H1 (cell line): ENCODE measurements around the gene PAX7. TPM values are rescaled to one million over a fixed set of nuclear protein-coding genes. Genes with fewer than 3 reads are reported as not detected.

Experiments used
- CTCF ChIA-PET: fragments of 300-600 bp; sonication (Branson Sonifier 250); formaldehyde crosslinking; loops from one replicate; lab custom pipeline; 2021; ENCODE audit not compliant: partially characterized antibody; lab: Charles Lee
- POLR2A ChIA-PET: fragments of 300-600 bp; sonication (Branson Sonifier 250); formaldehyde crosslinking; loops from one replicate; lab custom pipeline; 2021; ENCODE audit warnings: inconsistent platforms; ENCODE audit not compliant: partially characterized antibody; lab: Charles Lee
- DNase-seq, 2 experiments: peaks; one replicate each; pipeline versions ENCODE4 v3.0.0 to v3.0.0-alpha.2; 2010 to 2022; ENCODE audit warnings: low spot score in 2 of 2, low read depth in 1 of 2, mixed read lengths in 1 of 2
- FAIRE-seq: peaks from 2 replicates; lab custom pipeline; 2011; peaks lifted over from hg19 to GRCh38; lab: Jason Lieb, UNC
- H2AFZ ChIP-seq: 2 replicates; pipeline ENCODE4 v1.8.1; 2012; ENCODE audit warnings: low read length, inconsistent platforms
- H2AK5ac ChIP-seq: 2 replicates; pipeline ENCODE4 v1.6.1; 2013; ENCODE audit warnings: low read depth, low read length
- H2BK120ac ChIP-seq: replicated peaks from 2 replicates; pipeline ENCODE3; 2013; ENCODE audit warnings: low read depth, low read length, inconsistent platforms
- H2BK12ac ChIP-seq: 2 replicates; pipeline ENCODE4 v1.6.1; 2013; ENCODE audit warnings: low read depth, low read length
- H2BK15ac ChIP-seq: 2 replicates; pipeline ENCODE4 v1.6.1; 2013; ENCODE audit warnings: low read length
- H2BK20ac ChIP-seq: 2 replicates; pipeline ENCODE4 v1.6.1; 2013; ENCODE audit warnings: low read length
- H2BK5ac ChIP-seq: 2 replicates; pipeline ENCODE4 v1.6.1; 2013; ENCODE audit warnings: low read depth, low read length
- H3K14ac ChIP-seq: 2 replicates; pipeline ENCODE4 v1.6.1; 2013; ENCODE audit warnings: inconsistent platforms; ENCODE audit not compliant: insufficient read length
- H3K18ac ChIP-seq: 2 replicates; pipeline ENCODE4 v1.6.1; 2013; ENCODE audit warnings: low read length; ENCODE audit errors: extremely low read depth
- H3K23ac ChIP-seq: 2 replicates; pipeline ENCODE4 v1.6.1; 2013; ENCODE audit warnings: inconsistent platforms; ENCODE audit not compliant: insufficient read length
- H3K23me2 ChIP-seq: 2 replicates; pipeline ENCODE4 v1.6.1; 2013; ENCODE audit warnings: low read depth, low read length
- H3K27ac ChIP-seq: 2 replicates; pipeline ENCODE4 v1.6.1; 2011; ENCODE audit warnings: low read depth, low read length, inconsistent platforms
- H3K27me3 ChIP-seq, 4 experiments: replicated peaks in 1 of 4; 1 replicate in 1 of 4; 2 replicates in 3 of 4; pipeline versions ENCODE4 v1.6.1 to v1.8.1; 2011 to 2013; ENCODE audit warnings: low read length in 3 of 4, mild to moderate bottlenecking in 3 of 4, inconsistent platforms in 2 of 4, mixed read lengths in 2 of 4, moderate library complexity in 1 of 4; ENCODE audit not compliant: control insufficient read depth in 3 of 4, insufficient read depth in 3 of 4; ENCODE audit errors: extremely low read depth in 1 of 4
- H3K36me3 ChIP-seq, 4 experiments: 2 replicates each; pipeline versions ENCODE4 v1.6.1 to v1.8.1; 2011 to 2013; ENCODE audit warnings: mild to moderate bottlenecking in 4 of 4, low read length in 3 of 4, moderate library complexity in 2 of 4, control low read depth in 1 of 4, inconsistent platforms in 1 of 4; ENCODE audit not compliant: insufficient read depth in 4 of 4, control insufficient read depth in 2 of 4
- H3K4ac ChIP-seq: replicated peaks from 2 replicates; pipeline ENCODE3; 2013; ENCODE audit warnings: low read length, low read depth, mixed read lengths, inconsistent platforms; ENCODE audit not compliant: insufficient read length
- H3K4me1 ChIP-seq, 4 experiments: replicated peaks in 1 of 4; 1 replicate in 1 of 4; 2 replicates in 3 of 4; pipeline versions ENCODE4 v1.6.1 to v1.8.1; 2011 to 2013; ENCODE audit warnings: low read length in 3 of 4, inconsistent platforms in 2 of 4, mixed read lengths in 1 of 4; ENCODE audit not compliant: insufficient read depth in 4 of 4, control insufficient read depth in 3 of 4
- H3K4me2 ChIP-seq, 2 experiments: 2 replicates each; pipeline versions ENCODE4 v1.6.1 to v1.8.1; 2011 to 2013; ENCODE audit warnings: low read depth in 2 of 2, low read length in 2 of 2, control low read depth in 1 of 2, inconsistent platforms in 1 of 2, mild to moderate bottlenecking in 1 of 2; ENCODE audit not compliant: insufficient read depth in 1 of 2
- H3K4me3 ChIP-seq, 4 experiments: fragments of 200-600, 300-600 bp in 1 of 4; sonication (generic), shearing (Covaris generic), sonication (Bioruptor Twin) in 1 of 4; 2 replicates each; pipeline versions ENCODE4 v1.5.1 to v1.8.1; 2011 to 2016; ENCODE audit warnings: low read length in 4 of 4, low read depth in 3 of 4, control low read depth in 2 of 4, inconsistent platforms in 2 of 4, mild to moderate bottlenecking in 2 of 4, mixed read lengths in 1 of 4, moderate library complexity in 1 of 4; ENCODE audit not compliant: insufficient read depth in 2 of 4; ENCODE audit errors: extremely low read depth in 1 of 4
- H3K56ac ChIP-seq: replicated peaks from 2 replicates; pipeline ENCODE3; 2013; ENCODE audit warnings: low read depth, mild to moderate bottlenecking, mixed read lengths, low read length, inconsistent platforms; ENCODE audit not compliant: insufficient read length
- H3K79me1 ChIP-seq: 2 replicates; pipeline ENCODE4 v1.6.1; 2013; ENCODE audit warnings: low read depth, low read length, control low read depth
- H3K79me2 ChIP-seq, 2 experiments: 2 replicates each; pipeline versions ENCODE4 v1.6.1 to v1.8.1; 2012 to 2013; ENCODE audit warnings: low read length in 2 of 2, mild to moderate bottlenecking in 2 of 2, inconsistent platforms in 1 of 2; ENCODE audit not compliant: insufficient read depth in 2 of 2, control insufficient read depth in 1 of 2
- H3K9ac ChIP-seq, 4 experiments: replicated peaks in 1 of 4; 1 replicate in 1 of 4; 2 replicates in 3 of 4; pipeline versions ENCODE4 v1.6.1 to v1.8.1; 2011 to 2013; ENCODE audit warnings: low read depth in 3 of 4, low read length in 3 of 4, control low read depth in 2 of 4, mild to moderate bottlenecking in 2 of 4, moderate library complexity in 2 of 4, inconsistent platforms in 1 of 4; ENCODE audit errors: extremely low read depth in 1 of 4
- H3K9me3 ChIP-seq, 2 experiments: 2 replicates each; pipeline versions ENCODE4 v1.6.1 to v1.8.1; 2012 to 2013; ENCODE audit warnings: mild to moderate bottlenecking in 2 of 2, moderate library complexity in 2 of 2, control low read depth in 1 of 2, inconsistent platforms in 1 of 2, low read depth in 1 of 2, low read length in 1 of 2, mixed read lengths in 1 of 2; ENCODE audit not compliant: insufficient read depth in 2 of 2
- H4K20me1 ChIP-seq, 2 experiments: replicated peaks in 1 of 2; 2 replicates each; pipeline versions ENCODE3 to v1.8.1; 2011 to 2013; ENCODE audit warnings: inconsistent platforms in 2 of 2, low read length in 2 of 2, mild to moderate bottlenecking in 1 of 2; ENCODE audit not compliant: insufficient read depth in 2 of 2, control insufficient read depth in 1 of 2
- H4K5ac ChIP-seq: 2 replicates; pipeline ENCODE4 v1.6.1; 2013; ENCODE audit warnings: low read length, low read depth, mixed read lengths, inconsistent platforms; ENCODE audit not compliant: insufficient read length
- H4K8ac ChIP-seq: 2 replicates; pipeline ENCODE4 v1.8.0; 2013; ENCODE audit warnings: mild to moderate bottlenecking, moderate library complexity, low read length, inconsistent platforms; ENCODE audit not compliant: insufficient read depth; ENCODE audit errors: extremely low read depth
- H4K91ac ChIP-seq: replicated peaks from 2 replicates; pipeline ENCODE3; 2013; ENCODE audit warnings: low read length, mixed read lengths, inconsistent platforms; ENCODE audit not compliant: insufficient read length
- ASH2L ChIP-seq: fragments of 200-600, 300-600 bp; sonication (generic); IDR thresholded peaks from one replicate; pipeline ENCODE4 v1.7.1; 2017; ENCODE audit warnings: low read length
- CHD1 ChIP-seq: IDR thresholded peaks from 2 replicates; pipeline ENCODE4 v1.6.1; 2012; ENCODE audit warnings: low read depth, low read length, improper control_type of control experiment
- EGR1 ChIP-seq: IDR thresholded peaks from 2 replicates; pipeline ENCODE4 v1.6.1; 2011; ENCODE audit warnings: low read depth, low read length, borderline replicate concordance
- JUN ChIP-seq: IDR thresholded peaks from 2 replicates; pipeline ENCODE4 v1.6.1; 2011; ENCODE audit warnings: low read depth, mild to moderate bottlenecking, improper control_type of control experiment, low read length
- KDM1A ChIP-seq: fragments of 200-600, 300-600 bp; sonication (generic); IDR thresholded peaks from 2 replicates; pipeline ENCODE4 v1.7.1; 2016; ENCODE audit warnings: mild to moderate bottlenecking, low read length, borderline replicate concordance
- KDM4A ChIP-seq: IDR thresholded peaks from one replicate; pipeline ENCODE4 v1.7.1; 2012; ENCODE audit warnings: low read depth, mild to moderate bottlenecking, moderate library complexity, low read length, inconsistent platforms; ENCODE audit not compliant: severe bottlenecking
- MAFK ChIP-seq: IDR thresholded peaks from 2 replicates; pipeline ENCODE4 v1.6.1; 2012; ENCODE audit warnings: low read depth, mild to moderate bottlenecking, improper control_type of control experiment, low read length
- RBBP5 ChIP-seq: IDR thresholded peaks from 2 replicates; pipeline ENCODE4 v1.7.1; 2012; ENCODE audit warnings: low read depth, mild to moderate bottlenecking, inconsistent platforms, low read length, moderate library complexity, borderline replicate concordance
- TEAD4 ChIP-seq: IDR thresholded peaks from 2 replicates; pipeline ENCODE4 v1.6.1; 2012; ENCODE audit warnings: low read depth, low read length, inconsistent platforms, mixed read lengths
- YY1 ChIP-seq: IDR thresholded peaks from 2 replicates; pipeline ENCODE4 v1.6.1; 2011; ENCODE audit warnings: low read depth, mild to moderate bottlenecking, low read length
- polyA plus RNA-seq, 7 experiments: library from polyadenylated mRNA; depleted of rRNA in 3 of 7; stranded (reverse) in 5 of 7; unstranded in 2 of 7; fragments of >200 nt in 5 of 7; fragments of 200-250 nt in 2 of 7; gene quantifications; 1 replicate in 5 of 7; 2 replicates in 1 of 7; 4 replicates in 1 of 7; pipeline versions ENCODE4 v1.2.1 to v1.2.3, GENCODE V29; 2011 to 2013; ENCODE audit warnings: missing spikeins in 2 of 7, mixed read lengths in 2 of 7
- total RNA-seq: library from RNA; stranded (reverse); fragmentation: NEBNext Ultra II Directional; extraction: Animal tissue kit (Norgen Biotek cat#: 25700); gene quantifications from 2 replicates; pipeline ENCODE4 v1.2.1, GENCODE V29; 2021
- TF ChIP-seq, protein P1 (sequence below): IDR thresholded peaks from 2 replicates; pipeline ENCODE4 v1.6.1; 2011; ENCODE audit warnings: low read depth, mild to moderate bottlenecking, low read length; ENCODE audit not compliant: insufficient read depth

The PAX7 gene
- total and polyA plus RNA-seq, 2 of the 8 experiments (the other 6 are each of a cell fraction or from before 2014, with no cell fraction given) = not detected

DNA sequence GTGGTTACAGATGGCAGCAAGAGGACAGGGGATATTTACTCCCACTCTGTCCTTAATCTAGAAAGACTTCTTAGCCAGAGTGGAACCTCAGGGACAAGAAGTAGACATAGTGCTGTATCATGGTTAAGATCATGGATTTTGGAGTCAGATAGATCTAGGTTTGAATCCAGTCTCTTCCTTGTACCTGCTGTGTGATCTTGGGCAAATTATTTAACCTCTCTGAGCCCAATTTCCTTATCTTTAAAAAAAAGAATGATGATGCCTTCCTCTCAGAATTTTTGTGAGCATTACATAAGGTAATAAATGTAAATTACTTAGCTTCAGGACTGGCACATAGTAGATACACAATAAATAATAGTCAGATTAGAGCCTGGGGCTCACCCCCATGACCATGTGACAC, 150.4 kb downstream of the PAX7 start:
- Histone ChIP-seq H3K27me3 (peaks cover 0 to 6% (median 0%) of the 10 kb centered on the region in 4 experiments; a peak in 4 of 7 replicates), H2BK20ac (no peak overlapping the region), H3K79me2 (no peaks in the 10 kb centered on the region), H3K27ac (no peak overlapping the region), H4K8ac (no peak overlapping the region), H4K20me1 (no peaks in the 10 kb centered on the region), H2BK5ac (no peak overlapping the region), H3K18ac (no peak overlapping the region), H2BK12ac (no peak overlapping the region), H3K4me1 (peaks cover 1 to 14% (median 8%) of the 10 kb centered on the region in 4 experiments), H2AFZ (no peak overlapping the region), H3K36me3 (no peaks in the 10 kb centered on the region), H3K23me2 (no peaks in the 10 kb centered on the region; the same call in 1 of the 2 replicates), H3K79me1 (no peaks in the 10 kb centered on the region), H3K23ac (no peak overlapping the region), H3K4me3 (no peak overlapping the region), H4K5ac (no peak overlapping the region), H2AK5ac (no peak overlapping the region), H3K4ac (no peak overlapping the region), H4K91ac (no peak overlapping the region), H3K4me2 (no peak overlapping the region), H3K56ac (no peak overlapping the region), H3K9ac (no peak overlapping the region), H3K9me3 (no peaks in the 10 kb centered on the region), H3K14ac (no peak overlapping the region), H2BK15ac (no peak overlapping the region), H2BK120ac (no peak overlapping the region)
- FAIRE-seq (no peak), DNase-seq (no peak)
- CTCF ChIA-PET = interaction anchor here (0.8 to 1.6 kb wide), 4 partner anchors 37 to 184 kb away, joined by 3 to 5 read pairs (median 4); no protein-coding TSS in a partner anchor
- POLR2A ChIA-PET = no interaction called here
- TF ChIP-seq TEAD4 = no peak
- TF ChIP-seq, protein P1, sequence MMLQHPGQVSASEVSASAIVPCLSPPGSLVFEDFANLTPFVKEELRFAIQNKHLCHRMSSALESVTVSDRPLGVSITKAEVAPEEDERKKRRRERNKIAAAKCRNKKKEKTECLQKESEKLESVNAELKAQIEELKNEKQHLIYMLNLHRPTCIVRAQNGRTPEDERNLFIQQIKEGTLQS = no peak
- TF ChIP-seq MAFK = no peak
- no peak for TF ChIP-seq RBBP5
- no peak for TF ChIP-seq ASH2L
- TF ChIP-seq KDM4A = no peak
- no peak for TF ChIP-seq JUN
- TF ChIP-seq EGR1 = no peak
- no peak for TF ChIP-seq KDM1A
- TF ChIP-seq CHD1 = no peak
- TF ChIP-seq YY1 = no peak
